A673 (cell line): ENCODE measurements around the gene ATRNL1. TPM values are rescaled to one million over a fixed set of nuclear protein-coding genes. Genes with fewer than 3 reads are reported as not detected.

ENCODE experiments used
- BruUV-seq: library from RNA; stranded (reverse); fragments of 400-500 nt; replicated peaks from 2 replicates; lab custom pipeline; 2021; lab: Mats Ljungman, UMichigan
- CTCF ChIA-PET: fragments of 300-600 bp; sonication (Branson Sonifier 250); formaldehyde crosslinking; loops from one replicate; lab custom pipeline; 2022; ENCODE audit warnings: antibody characterized with exemption; lab: Charles Lee
- POLR2A ChIA-PET: fragments of 300-600 bp; sonication (Branson Sonifier 250); formaldehyde crosslinking; loops from one replicate; lab custom pipeline; 2022; ENCODE audit warnings: antibody characterized with exemption; ENCODE audit not compliant: low non-redundant PET; lab: Charles Lee
- DNase-seq: peaks from one replicate; pipeline ENCODE4 v3.0.0-alpha.2; 2015; ENCODE audit warnings: low spot score
- H3K27ac ChIP-seq: fragments of 200-600 bp; sonication (generic); 2 replicates; pipeline ENCODE4 v1.5.1; 2016; ENCODE audit warnings: mixed run types, low read depth, mild to moderate bottlenecking, mixed read lengths, antibody characterized with exemption, low read length; ENCODE audit not compliant: poor library complexity, severe bottlenecking
- H3K27me3 ChIP-seq: fragments of 200-600 bp; sonication (generic); replicated peaks from 2 replicates; pipeline ENCODE4 v1.6.1; 2017; ENCODE audit warnings: mixed run types, low read depth, mild to moderate bottlenecking, mixed read lengths, antibody characterized with exemption, low read length; ENCODE audit not compliant: insufficient read depth, poor library complexity
- H3K36me3 ChIP-seq: fragments of 200-600 bp; sonication (generic); 2 replicates; pipeline ENCODE4 v1.6.1; 2016; ENCODE audit warnings: mixed run types, mild to moderate bottlenecking, mixed read lengths, antibody characterized with exemption, low read length; ENCODE audit not compliant: insufficient read depth, poor library complexity, severe bottlenecking
- H3K4me1 ChIP-seq: fragments of 200-600 bp; sonication (generic); 2 replicates; pipeline ENCODE4 v1.6.1; 2017; ENCODE audit warnings: mixed run types, mild to moderate bottlenecking, mixed read lengths, antibody characterized with exemption, low read length; ENCODE audit not compliant: insufficient read depth, poor library complexity, severe bottlenecking
- H3K4me3 ChIP-seq: fragments of 200-600 bp; sonication (generic); 2 replicates; pipeline ENCODE4 v1.5.1; 2016; ENCODE audit warnings: low read depth, mixed run types, mild to moderate bottlenecking, mixed read lengths, low read length; ENCODE audit not compliant: poor library complexity, severe bottlenecking
- H3K9me3 ChIP-seq: fragments of 200-600 bp; sonication (generic); 2 replicates; pipeline ENCODE4 v1.6.1; 2016; ENCODE audit warnings: mixed run types, low read depth, mild to moderate bottlenecking, mixed read lengths, antibody characterized with exemption, low read length; ENCODE audit not compliant: poor library complexity, severe bottlenecking
- EZH2 ChIP-seq: fragments of 200-600 bp; sonication (generic); IDR thresholded peaks from 2 replicates; pipeline ENCODE4 v1.6.1; 2017; ENCODE audit warnings: borderline replicate concordance, low read depth, mild to moderate bottlenecking, mixed read lengths, antibody characterized with exemption, low read length; ENCODE audit not compliant: poor library complexity, severe bottlenecking
- intact Hi-C: fragments of 100-400 bp; cut with micrococcal nuclease; formaldehyde crosslinking; loops from one replicate; pipeline ENCODE4 v1.10.0; 2022; ENCODE audit not compliant: unreplicated experiment
- total RNA-seq: library from RNA; stranded (reverse); gene quantifications from 2 replicates; pipeline ENCODE4 v1.2.3, GENCODE V29; 2021
- TF ChIP-seq, protein P1 (sequence below): fragments of 300-800, 200-600 bp; sonication (generic); conservative IDR thresholded peaks from 2 replicates; pipeline ENCODE4 v1.5.1; 2017; ENCODE audit warnings: low read depth, mild to moderate bottlenecking, antibody characterized with exemption, low read length, moderate library complexity, mixed read lengths

The ATRNL1 gene
- total RNA-seq, 1 experiment from 2014 or later: 3.0 TPM

DNA sequence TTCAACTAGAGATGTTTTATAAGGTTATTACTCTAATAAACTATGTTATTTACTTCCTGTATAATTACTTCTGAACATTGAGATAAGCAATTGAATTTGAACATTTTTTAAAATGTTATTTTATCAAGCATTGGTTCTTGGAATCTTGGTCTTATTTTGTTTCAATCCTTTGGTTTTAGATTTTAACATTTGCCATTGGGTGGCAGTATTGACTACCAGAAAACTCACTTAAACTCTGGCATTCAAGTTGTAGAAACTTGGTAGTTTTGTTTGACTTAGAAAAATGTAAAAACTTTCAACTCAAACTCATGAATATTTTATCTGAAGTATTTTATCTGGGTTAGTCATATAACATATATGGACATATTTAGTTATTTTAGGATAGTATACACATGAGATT is 48.1 kb downstream of the ATRNL1 start:
- H3K4me3 ChIP-seq: no peak overlapping the region
- intact Hi-C loops: loop anchor here (1.0 to 10.0 kb wide), 2 partner anchors 276 to 1244 kb away; no protein-coding TSS in a partner anchor
- CTCF ChIA-PET: no interaction called here
- H3K27ac ChIP-seq: no peak overlapping the region
- H3K27me3 ChIP-seq: peaks cover 19% of the 10 kb centered on the region
- BruUV-seq: no TSS peak
- no peaks in the 10 kb centered on the region for H3K9me3 ChIP-seq
- H3K4me1 ChIP-seq: no peaks in the 10 kb centered on the region
- POLR2A ChIA-PET: no interaction called here
- no peaks in the 10 kb centered on the region for H3K36me3 ChIP-seq
- TF ChIP-seq, protein P1, sequence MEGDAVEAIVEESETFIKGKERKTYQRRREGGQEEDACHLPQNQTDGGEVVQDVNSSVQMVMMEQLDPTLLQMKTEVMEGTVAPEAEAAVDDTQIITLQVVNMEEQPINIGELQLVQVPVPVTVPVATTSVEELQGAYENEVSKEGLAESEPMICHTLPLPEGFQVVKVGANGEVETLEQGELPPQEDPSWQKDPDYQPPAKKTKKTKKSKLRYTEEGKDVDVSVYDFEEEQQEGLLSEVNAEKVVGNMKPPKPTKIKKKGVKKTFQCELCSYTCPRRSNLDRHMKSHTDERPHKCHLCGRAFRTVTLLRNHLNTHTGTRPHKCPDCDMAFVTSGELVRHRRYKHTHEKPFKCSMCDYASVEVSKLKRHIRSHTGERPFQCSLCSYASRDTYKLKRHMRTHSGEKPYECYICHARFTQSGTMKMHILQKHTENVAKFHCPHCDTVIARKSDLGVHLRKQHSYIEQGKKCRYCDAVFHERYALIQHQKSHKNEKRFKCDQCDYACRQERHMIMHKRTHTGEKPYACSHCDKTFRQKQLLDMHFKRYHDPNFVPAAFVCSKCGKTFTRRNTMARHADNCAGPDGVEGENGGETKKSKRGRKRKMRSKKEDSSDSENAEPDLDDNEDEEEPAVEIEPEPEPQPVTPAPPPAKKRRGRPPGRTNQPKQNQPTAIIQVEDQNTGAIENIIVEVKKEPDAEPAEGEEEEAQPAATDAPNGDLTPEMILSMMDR: peak; percentile 60
- no peak for TF ChIP-seq EZH2
- peak; percentile 33 for DNase-seq

DNA sequence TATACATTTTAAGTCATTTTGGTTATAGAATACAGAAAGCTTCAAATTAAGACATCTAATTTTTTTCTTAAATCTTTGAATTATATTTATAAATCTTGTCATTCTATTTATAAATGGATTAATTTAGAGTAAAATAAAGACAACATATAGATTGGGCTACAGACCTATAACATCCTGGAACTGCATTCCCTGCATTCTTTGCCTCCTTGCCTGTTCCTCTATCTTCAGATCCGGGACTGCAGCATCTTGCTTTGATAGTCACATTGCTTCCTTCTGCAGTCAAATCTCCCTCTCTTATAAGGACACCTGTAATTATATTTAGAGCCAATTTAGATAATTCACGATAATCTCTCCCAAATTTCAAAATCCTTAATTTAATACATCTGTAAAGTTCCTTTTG is 64.2 kb downstream of the ATRNL1 start:
- CTCF ChIA-PET: no interaction called here
- H3K9me3 ChIP-seq: no peaks in the 10 kb centered on the region
- POLR2A ChIA-PET: no interaction called here
- no peaks in the 10 kb centered on the region for H3K4me1 ChIP-seq
- TF ChIP-seq EZH2: no peak
- TF ChIP-seq, protein P1: no peak
- no peak overlapping the region for H3K4me3 ChIP-seq
- intact Hi-C loops: no loop called here
- H3K36me3 ChIP-seq: no peaks in the 10 kb centered on the region
- no peak for DNase-seq
- no TSS peak for BruUV-seq
- H3K27me3 ChIP-seq: peaks cover 13% of the 10 kb centered on the region
- H3K27ac ChIP-seq: no peak overlapping the region

DNA sequence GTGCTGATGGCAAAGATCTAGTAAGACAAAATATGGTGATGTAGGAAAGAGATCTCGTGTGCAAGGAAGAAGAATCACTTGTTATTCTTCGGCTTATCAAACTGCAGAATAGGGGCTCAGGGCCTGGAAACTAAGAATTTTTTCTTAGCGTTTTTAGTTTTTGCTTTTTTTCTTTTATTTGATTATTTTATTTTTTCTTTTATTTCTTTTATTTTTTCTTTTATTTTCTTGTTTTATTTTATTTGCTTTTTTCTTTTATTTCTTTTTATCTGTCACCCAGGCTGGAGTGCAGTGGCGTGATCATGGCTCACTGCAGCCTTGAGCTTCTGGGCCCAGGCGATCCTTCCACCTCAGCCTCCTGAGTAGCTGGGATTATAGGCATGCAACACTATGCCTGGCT is 70.0 kb downstream of the ATRNL1 start:
- Histone ChIP-seq H3K36me3 (no peaks in the 10 kb centered on the region), H3K9me3 (no peaks in the 10 kb centered on the region), H3K27ac (no peak overlapping the region), H3K4me1 (no peaks in the 10 kb centered on the region), H3K4me3 (no peak overlapping the region), H3K27me3 (peaks cover 2% of the 10 kb centered on the region)
- intact Hi-C loops: no loop called here
- CTCF ChIA-PET: no interaction called here
- no TSS peak for BruUV-seq
- DNase-seq: no peak
- TF ChIP-seq EZH2: no peak
- TF ChIP-seq, protein P1: no peak
- POLR2A ChIA-PET: no interaction called here
